PFSK-1 (cell line): Measurements from ENCODE around the gene ZNF462.

Experiments
- FOXP2 ChIP-seq: optimal IDR thresholded peaks from 2 replicates; pipeline ENCODE3; 2011; ENCODE audit warnings: borderline replicate concordance, control low read depth, inconsistent platforms; ENCODE audit not compliant: insufficient read depth; ENCODE audit errors: extremely low read length, extremely low read depth
- POLR2AphosphoS5 ChIP-seq: IDR thresholded peaks from 2 replicates; pipeline ENCODE4 v1.6.1; 2012; ENCODE audit warnings: low read depth, mild to moderate bottlenecking, control low read depth, low read length, moderate library complexity
- REST ChIP-seq, 2 experiments: IDR thresholded peaks; 2 replicates each; pipeline versions ENCODE4 v1.6.1 to v1.8.0; 2011 to 2012; ENCODE audit warnings: low read depth in 2 of 2, low read length in 2 of 2, control low read depth in 1 of 2, inconsistent platforms in 1 of 2, mild to moderate bottlenecking in 1 of 2, moderate library complexity in 1 of 2; ENCODE audit not compliant: insufficient read depth in 1 of 2
- SIN3A ChIP-seq: IDR thresholded peaks from 2 replicates; pipeline ENCODE4 v1.6.1; 2012; ENCODE audit warnings: mild to moderate bottlenecking, low read length, moderate library complexity, borderline replicate concordance; ENCODE audit not compliant: insufficient read depth
- TAF1 ChIP-seq: IDR thresholded peaks from 2 replicates; pipeline ENCODE4 v1.6.1; 2012; ENCODE audit warnings: low read length, control low read depth, borderline replicate concordance; ENCODE audit not compliant: insufficient read depth

The ZNF462 gene

GRCh38 chr9:107059220-107059619, 196.3 kb downstream of the ZNF462 start:
- TF ChIP-seq SIN3A (no peak), FOXP2 (no peak), TAF1 (no peak), POLR2AphosphoS5 (no peak), REST (IDR thresholded peaks at IDR 0.05; ENCODE audit: insufficient read depth in 1 of 2, low read depth in 2 of 2, low read length in 2 of 2) (no peak)

- no peak for TF ChIP-seq POLR2AphosphoS5
- TF ChIP-seq FOXP2, result no peak
- no peak for TF ChIP-seq SIN3A
- no peak for TF ChIP-seq TAF1
- TF ChIP-seq REST (IDR thresholded peaks at IDR 0.05; ENCODE audit: insufficient read depth in 1 of 2, low read depth in 2 of 2, low read length in 2 of 2), result no peak
These were observed 197.1 kb downstream of the ZNF462 start for GRCh38 chr9:107060062-107060461.
